CD8-positive, alpha-beta memory T cell (primary cell): ENCODE data around the gene MKS1. TPM values are rescaled to one million over a fixed set of nuclear protein-coding genes. Genes with fewer than 3 reads are reported as not detected.

Experiments
- CTCF ChIA-PET: fragments of 350-600 bp; sonication (Branson Sonifier 250); formaldehyde crosslinking; loops from one replicate; lab custom pipeline; 2021; ENCODE audit warnings: antibody characterized with exemption; lab: Charles Lee
- POLR2A ChIA-PET: fragments of 350-600 bp; sonication (Branson Sonifier 250); formaldehyde crosslinking; loops from one replicate; lab custom pipeline; 2021; ENCODE audit warnings: antibody characterized with exemption; lab: Charles Lee
- DNase-seq, 5 donors: peaks; one replicate each; pipeline versions ENCODE4 v3.0.0 to v3.0.0-alpha.2; 2020 to 2022; ENCODE audit warnings: mixed read lengths in 1 of 5
- H3K27ac ChIP-seq: one replicate; pipeline ENCODE4 v1.7.0; 2013; ENCODE audit warnings: low read depth, mild to moderate bottlenecking, low read length, moderate library complexity
- H3K27me3 ChIP-seq: 2 replicates; pipeline ENCODE4 v1.7.0; 2013; ENCODE audit warnings: low read length, mild to moderate bottlenecking; ENCODE audit not compliant: insufficient read depth, poor library complexity, severe bottlenecking
- H3K36me3 ChIP-seq: 2 replicates; pipeline ENCODE4 v1.7.0; 2013; ENCODE audit warnings: mild to moderate bottlenecking, low read length, moderate library complexity; ENCODE audit not compliant: insufficient read depth
- H3K4me1 ChIP-seq: 2 replicates; pipeline ENCODE4 v1.7.0; 2013; ENCODE audit warnings: mild to moderate bottlenecking, low read length, moderate library complexity; ENCODE audit not compliant: insufficient read depth
- H3K4me3 ChIP-seq: 2 replicates; pipeline ENCODE4 v1.7.0; 2013; ENCODE audit warnings: mild to moderate bottlenecking, low read length
- H3K9me3 ChIP-seq: 2 replicates; pipeline ENCODE4 v1.7.0; 2013; ENCODE audit warnings: mild to moderate bottlenecking, low read length
- H3K27ac Mint-ChIP-seq, 8 donors: one replicate each; pipeline ENCODE4 v1.8.0; 2020 to 2021; ENCODE audit warnings: mixed read lengths in 8 of 8, mild to moderate bottlenecking in 6 of 8, inconsistent platforms in 3 of 8, moderate library complexity in 3 of 8
- H3K27me3 Mint-ChIP-seq, 2 donors: one replicate each; pipeline ENCODE4 v1.8.0; 2020 to 2021; ENCODE audit warnings: mixed read lengths in 2 of 2, mild to moderate bottlenecking in 1 of 2, moderate library complexity in 1 of 2
- H3K36me3 Mint-ChIP-seq, 3 donors: one replicate each; pipeline ENCODE4 v1.8.0; 2020 to 2021; ENCODE audit warnings: mixed read lengths in 3 of 3, inconsistent platforms in 1 of 3, mild to moderate bottlenecking in 1 of 3
- H3K4me1 Mint-ChIP-seq, 3 donors: one replicate each; pipeline ENCODE4 v1.8.0; 2020 to 2021; ENCODE audit warnings: mixed read lengths in 3 of 3, inconsistent platforms in 1 of 3, mild to moderate bottlenecking in 1 of 3
- H3K4me3 Mint-ChIP-seq, 7 donors: one replicate each; pipeline ENCODE4 v1.8.0; 2020 to 2021; ENCODE audit warnings: mixed read lengths in 7 of 7, mild to moderate bottlenecking in 6 of 7, moderate library complexity in 4 of 7, inconsistent platforms in 2 of 7
- H3K9me3 Mint-ChIP-seq, 5 donors: one replicate each; pipeline ENCODE4 v1.8.0; 2020 to 2022; ENCODE audit warnings: mixed read lengths in 5 of 5, mild to moderate bottlenecking in 3 of 5, moderate library complexity in 2 of 5, inconsistent platforms in 1 of 5
- polyA plus RNA-seq: library from polyadenylated mRNA; unstranded; fragments of 300-500 nt; fragmentation: Illumina TruSeq; gene quantifications from one replicate; pipeline ENCODE4 v1.2.3, GENCODE V29; 2021
- total RNA-seq, 2 experiments: library from RNA; stranded (reverse); gene quantifications; one replicate each; pipeline ENCODE4 v1.2.3, GENCODE V29; 2021

The MKS1 gene
- total and polyA plus RNA-seq, 3 experiments from 2014 or later = 10.7 to 33.9 (median 26.2) TPM

DNA sequence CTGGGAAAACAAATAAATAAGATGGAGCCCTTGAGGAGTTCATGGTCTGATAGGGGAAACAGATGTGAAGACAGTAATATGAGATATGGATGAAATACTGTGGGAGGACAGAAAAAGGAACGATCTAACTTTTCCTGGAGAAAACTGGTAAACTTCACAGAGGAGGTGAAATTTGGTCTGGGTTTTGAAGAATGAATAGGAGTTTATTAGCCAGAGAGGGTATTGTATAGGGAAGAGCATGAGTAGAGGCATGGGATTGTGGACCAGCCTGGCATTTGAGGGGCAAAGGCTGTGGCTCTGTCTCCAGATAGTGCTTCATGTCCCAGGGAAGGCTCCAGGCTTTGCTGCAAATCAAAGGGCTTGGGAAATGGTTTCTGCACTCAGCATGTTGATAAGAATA, 20.9 kb upstream of the MKS1 start:
- CTCF ChIA-PET = no interaction called here

DNA sequence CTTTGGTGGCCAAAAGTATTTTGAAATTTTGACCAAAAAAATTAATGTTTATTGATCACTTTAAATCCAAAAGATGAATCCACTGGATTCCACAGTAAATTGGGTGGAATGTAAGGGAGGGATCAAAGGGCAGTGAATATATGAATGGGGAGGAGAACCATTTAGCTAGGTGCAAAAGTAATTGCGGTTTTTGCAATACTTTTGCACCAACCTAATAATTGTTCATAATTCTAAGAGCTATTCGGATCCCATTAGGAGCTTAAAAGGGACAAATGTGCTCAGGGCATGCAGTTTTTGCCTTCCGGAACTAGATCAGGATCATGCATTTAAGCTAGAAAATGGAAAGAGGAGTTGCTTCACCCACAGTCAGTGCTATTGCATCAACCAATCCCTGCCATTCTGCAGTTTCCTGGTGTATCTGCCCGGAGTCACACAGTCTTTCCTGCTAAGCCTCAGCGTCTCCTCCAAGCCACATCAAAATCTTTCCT, 19.1 kb upstream of the MKS1 start, which contains the start of gene LPO:
TSS of gene LPO (plus strand) at position 438 of the 488 bp plus-strand sequence. CDS start 4,396 bp downstream, outside the sequence.
- no peaks in the 10 kb centered on the region for H3K4me1 ChIP-seq
- peaks cover 0 to 2% (median 0%) of the 10 kb centered on the region in 5 donors for H3K9me3 Mint-ChIP-seq
- ChIA-PET CTCF (interaction anchor here (0.9 to 1.7 kb wide), 3 partner anchors 12 to 346 kb away, joined by 3 to 7 read pairs (median 4); partner anchors contain the start of gene MKS1), POLR2A (no interaction called here)
- H3K27me3 Mint-ChIP-seq = peaks cover 31 to 68% of the 10 kb centered on the region in 2 donors
- peaks cover 6% of the 10 kb centered on the region for H3K27me3 ChIP-seq
- DNase-seq = no peak
- H3K4me3 Mint-ChIP-seq = no peak within 1 kb of the TSS
- no peaks in the 10 kb centered on the region for H3K9me3 ChIP-seq
- no peaks in the 10 kb centered on the region for H3K36me3 ChIP-seq
- no peak within 1 kb of the TSS for H3K4me3 ChIP-seq
- no peak within 1 kb of the TSS for H3K27ac ChIP-seq
- H3K27ac Mint-ChIP-seq = no peak within 1 kb of the TSS
- no peaks in the 10 kb centered on the region for H3K36me3 Mint-ChIP-seq
- no peaks in the 10 kb centered on the region for H3K4me1 Mint-ChIP-seq

More for the DNA sequence above, 20.9 kb upstream of the MKS1 start:
- H3K4me1 Mint-ChIP-seq = no peaks in the 10 kb centered on the region
- H3K27ac Mint-ChIP-seq = no peak overlapping the region
- H3K36me3 ChIP-seq = no peaks in the 10 kb centered on the region
- H3K9me3 ChIP-seq = no peaks in the 10 kb centered on the region
- H3K27me3 ChIP-seq = peaks cover 6% of the 10 kb centered on the region
- H3K4me1 ChIP-seq = no peaks in the 10 kb centered on the region
- H3K27me3 Mint-ChIP-seq = peaks cover 34 to 73% of the 10 kb centered on the region in 2 donors
- no peak overlapping the region for H3K4me3 ChIP-seq
- no peak for DNase-seq
- POLR2A ChIA-PET = no interaction called here
- no peak overlapping the region for H3K4me3 Mint-ChIP-seq
- no peaks in the 10 kb centered on the region for H3K36me3 Mint-ChIP-seq
- peaks cover 0 to 1% (median 0%) of the 10 kb centered on the region in 5 donors for H3K9me3 Mint-ChIP-seq
- H3K27ac ChIP-seq = no peak overlapping the region

GRCh38 chr17:58236394-58236793, 17.3 kb upstream of the MKS1 start:
- Mint-ChIP-seq H3K4me3 (no peak overlapping the region), H3K4me1 (no peaks in the 10 kb centered on the region), H3K9me3 (peaks cover 0 to 2% (median 0%) of the 10 kb centered on the region in 5 donors), H3K27me3 (peaks cover 24 to 58% of the 10 kb centered on the region in 2 donors), H3K36me3 (no peaks in the 10 kb centered on the region), H3K27ac (no peak overlapping the region)
- Histone ChIP-seq H3K36me3 (no peaks in the 10 kb centered on the region), H3K9me3 (no peaks in the 10 kb centered on the region), H3K27me3 (no peaks in the 10 kb centered on the region), H3K4me1 (no peaks in the 10 kb centered on the region), H3K4me3 (no peak overlapping the region), H3K27ac (no peak overlapping the region)
- DNase-seq = no peak
- POLR2A ChIA-PET = no interaction called here
- CTCF ChIA-PET = interaction anchor here (1.1 to 1.5 kb wide), 3 partner anchors 13 to 108 kb away, joined by 3 to 6 read pairs (median 5); no protein-coding TSS in a partner anchor

DNA sequence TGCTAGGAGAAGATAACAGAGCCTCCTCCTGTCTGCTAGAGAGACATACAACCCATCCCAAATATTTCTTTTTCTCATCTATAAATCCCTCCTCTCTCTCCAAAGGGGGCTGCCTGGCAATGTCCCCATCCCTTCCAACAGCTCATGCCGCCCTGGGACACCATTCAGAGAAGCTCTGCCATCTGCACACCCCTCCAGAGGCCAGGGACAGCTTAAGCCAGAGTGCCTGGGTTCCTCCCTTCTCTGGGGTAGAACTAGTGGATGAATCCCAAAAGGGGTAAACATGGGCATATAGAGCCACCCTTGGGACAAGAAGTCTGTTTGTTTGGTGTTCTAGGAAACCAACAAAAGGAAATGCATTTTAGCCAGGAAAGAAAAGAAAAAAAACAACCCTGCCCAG, 16.8 kb upstream of the MKS1 start:
- ChIA-PET POLR2A (no interaction called here), CTCF (interaction anchor here (0.7 to 1.5 kb wide), 2 partner anchors 14 to 963 kb away, joined by 3 to 5 read pairs; no protein-coding TSS in a partner anchor)
- Histone ChIP-seq H3K4me1 (no peaks in the 10 kb centered on the region), H3K4me3 (no peak overlapping the region), H3K9me3 (no peaks in the 10 kb centered on the region), H3K27ac (no peak overlapping the region), H3K36me3 (no peaks in the 10 kb centered on the region), H3K27me3 (no peaks in the 10 kb centered on the region)
- no peaks in the 10 kb centered on the region for H3K36me3 Mint-ChIP-seq
- no peaks in the 10 kb centered on the region for H3K4me1 Mint-ChIP-seq
- DNase-seq = no peak
- peaks cover 0 to 2% (median 0%) of the 10 kb centered on the region in 5 donors for H3K9me3 Mint-ChIP-seq
- H3K27ac Mint-ChIP-seq = no peak overlapping the region
- H3K4me3 Mint-ChIP-seq = no peak overlapping the region
- H3K27me3 Mint-ChIP-seq = peaks cover 22 to 57% of the 10 kb centered on the region in 2 donors

GRCh38 chr17:58234512-58234911, 15.5 kb upstream of the MKS1 start:
- POLR2A ChIA-PET = no interaction called here
- Mint-ChIP-seq H3K4me3 (no peak overlapping the region), H3K9me3 (peaks cover 0 to 2% (median 0%) of the 10 kb centered on the region in 5 donors), H3K27ac (no peak overlapping the region), H3K27me3 (peaks cover 19 to 53% of the 10 kb centered on the region in 2 donors), H3K4me1 (no peaks in the 10 kb centered on the region), H3K36me3 (no peaks in the 10 kb centered on the region)
- Histone ChIP-seq H3K4me1 (no peaks in the 10 kb centered on the region), H3K36me3 (no peaks in the 10 kb centered on the region), H3K27me3 (peaks cover 5% of the 10 kb centered on the region), H3K4me3 (no peak overlapping the region), H3K27ac (no peak overlapping the region), H3K9me3 (no peaks in the 10 kb centered on the region)
- DNase-seq = no peak
- CTCF ChIA-PET = no interaction called here

DNA sequence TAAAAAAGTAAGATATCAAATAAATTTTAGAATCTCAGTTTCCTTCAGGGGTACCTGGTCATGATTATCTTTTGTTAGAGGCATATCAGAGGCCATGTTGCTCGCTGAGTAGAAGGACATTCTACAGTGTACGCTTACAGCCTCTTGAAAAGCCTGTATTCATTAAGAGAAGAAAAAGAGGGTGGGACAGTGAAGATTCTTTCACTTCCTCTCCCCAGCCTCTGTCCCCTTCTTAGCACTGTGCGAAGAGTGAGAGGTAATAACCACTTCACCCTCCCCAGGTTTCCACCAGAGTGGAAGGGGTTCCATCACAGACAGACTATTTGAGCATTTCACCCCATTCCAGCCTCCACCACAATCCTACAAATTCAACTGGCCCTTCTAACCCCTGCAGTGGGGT, 14.5 kb upstream of the MKS1 start:
- Mint-ChIP-seq H3K4me1 (no peaks in the 10 kb centered on the region), H3K27me3 (peaks cover 13 to 52% of the 10 kb centered on the region in 2 donors), H3K9me3 (peaks cover 0 to 2% (median 0%) of the 10 kb centered on the region in 5 donors), H3K36me3 (no peaks in the 10 kb centered on the region), H3K27ac (no peak overlapping the region), H3K4me3 (no peak overlapping the region)
- CTCF ChIA-PET = interaction anchor here (1.5 kb wide), 1 partner anchor 16 kb away, joined by 6 read pairs; no protein-coding TSS in a partner anchor
- DNase-seq = no peak
- Histone ChIP-seq H3K36me3 (no peaks in the 10 kb centered on the region), H3K27ac (no peak overlapping the region), H3K4me3 (no peak overlapping the region), H3K27me3 (peaks cover 5% of the 10 kb centered on the region), H3K4me1 (no peaks in the 10 kb centered on the region), H3K9me3 (no peaks in the 10 kb centered on the region)
- POLR2A ChIA-PET = no interaction called here

DNA sequence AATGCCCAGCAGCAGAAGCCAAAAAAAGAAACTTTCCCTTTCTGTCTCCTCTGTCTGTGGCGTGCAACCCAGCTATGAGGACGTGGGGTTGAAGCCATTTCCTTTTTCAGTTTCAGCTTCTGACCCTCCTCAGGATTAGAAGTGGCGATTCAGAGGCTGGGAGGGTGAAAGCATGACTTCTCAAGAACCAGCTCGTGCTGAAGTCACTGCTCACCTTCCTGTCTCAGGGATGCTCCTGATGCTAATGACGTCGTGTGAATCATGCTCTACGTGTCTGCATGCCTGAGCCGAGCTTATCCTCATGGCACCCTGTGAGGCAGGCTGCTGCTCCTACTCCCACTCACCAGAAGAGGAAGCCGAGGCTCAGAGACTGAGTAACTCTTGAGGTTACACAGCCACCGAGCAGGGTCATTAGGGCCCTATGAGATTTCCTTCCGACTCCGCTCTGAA, 13.7 kb upstream of the MKS1 start:
- no peak overlapping the region for H3K4me3 Mint-ChIP-seq
- no peaks in the 10 kb centered on the region for H3K4me1 Mint-ChIP-seq
- Histone ChIP-seq H3K4me3 (no peak overlapping the region), H3K4me1 (no peaks in the 10 kb centered on the region), H3K36me3 (no peaks in the 10 kb centered on the region), H3K27me3 (peaks cover 5% of the 10 kb centered on the region), H3K27ac (no peak overlapping the region), H3K9me3 (no peaks in the 10 kb centered on the region)
- CTCF ChIA-PET = interaction anchor here (1.5 kb wide), 1 partner anchor 17 kb away, joined by 6 read pairs; no protein-coding TSS in a partner anchor
- H3K36me3 Mint-ChIP-seq = no peaks in the 10 kb centered on the region
- no peak for DNase-seq
- POLR2A ChIA-PET = no interaction called here
- no peak overlapping the region for H3K27ac Mint-ChIP-seq
- H3K9me3 Mint-ChIP-seq = peaks cover 0 to 2% (median 0%) of the 10 kb centered on the region in 5 donors
- H3K27me3 Mint-ChIP-seq = peaks cover 14 to 51% of the 10 kb centered on the region in 2 donors

DNA sequence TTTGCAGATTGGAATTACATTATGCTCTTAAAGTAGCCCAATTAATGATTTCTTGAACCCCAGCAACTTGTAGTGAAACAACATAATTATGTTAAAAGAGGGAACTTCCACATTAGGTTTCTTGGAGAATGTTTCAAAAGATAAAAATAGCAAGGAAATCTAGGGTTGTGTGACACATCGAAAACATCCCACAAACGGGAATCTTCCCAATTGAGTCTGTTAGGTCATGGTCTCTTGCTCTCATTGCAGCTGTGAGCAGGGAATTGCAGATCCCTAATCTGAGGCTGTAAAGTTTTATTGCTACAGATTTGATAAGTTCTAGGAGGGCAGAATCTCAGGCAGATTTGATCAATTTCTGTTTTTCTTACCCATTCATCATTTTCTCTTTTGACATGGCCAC, 12.6 kb upstream of the MKS1 start:
- Histone ChIP-seq H3K27ac (no peak overlapping the region), H3K4me3 (no peak overlapping the region), H3K9me3 (no peaks in the 10 kb centered on the region), H3K4me1 (no peaks in the 10 kb centered on the region), H3K27me3 (peaks cover 5% of the 10 kb centered on the region), H3K36me3 (no peaks in the 10 kb centered on the region)
- ChIA-PET CTCF (no interaction called here), POLR2A (no interaction called here)
- Mint-ChIP-seq H3K9me3 (peaks cover 0 to 2% (median 0%) of the 10 kb centered on the region in 5 donors), H3K36me3 (no peaks in the 10 kb centered on the region), H3K27me3 (peaks cover 17 to 53% of the 10 kb centered on the region in 2 donors), H3K4me3 (no peak overlapping the region), H3K4me1 (no peaks in the 10 kb centered on the region), H3K27ac (no peak overlapping the region)
- DNase-seq = no peak
